MCF 10A (cell line): ENCODE measurements around the gene CNTNAP2. TPM values are rescaled to one million over a fixed set of nuclear protein-coding genes. Genes with fewer than 3 reads are reported as not detected.

Source experiments
- BruUV-seq: library from RNA; stranded (reverse); fragments of 400-500 nt; replicated peaks from 2 replicates; lab custom pipeline; 2021; lab: Mats Ljungman, UMichigan
- CTCF ChIA-PET: fragments of 300-600 bp; sonication (Branson Sonifier 250); formaldehyde crosslinking; extraction: SDS; loops from one replicate; lab custom pipeline; 2021; ENCODE audit warnings: antibody characterized with exemption, inconsistent platforms; lab: Yijun Ruan, JAX
- POLR2A ChIA-PET: fragments of 300-600, 350-650 bp; sonication (Branson Sonifier 250); formaldehyde crosslinking; extraction: SDS; loops from one replicate; lab custom pipeline; 2020; ENCODE audit warnings: antibody characterized with exemption, inconsistent platforms; lab: Yijun Ruan, JAX
- DNase-seq: peaks from one replicate; pipeline ENCODE4 v3.0.0-alpha.2; 2018; ENCODE audit not compliant: unreplicated experiment
- H3K27ac Mint-ChIP-seq: one replicate; pipeline ENCODE4 v1.8.0; 2022; ENCODE audit warnings: mild to moderate bottlenecking, low read depth, mixed read lengths; ENCODE audit not compliant: unreplicated experiment
- H3K27me3 Mint-ChIP-seq: one replicate; pipeline ENCODE4 v1.8.0; 2022; ENCODE audit warnings: mixed read lengths; ENCODE audit not compliant: insufficient read depth, unreplicated experiment
- H3K36me3 Mint-ChIP-seq: one replicate; pipeline ENCODE4 v1.8.0; 2022; ENCODE audit warnings: mild to moderate bottlenecking, moderate library complexity, mixed read lengths; ENCODE audit not compliant: insufficient read depth, unreplicated experiment
- H3K4me1 Mint-ChIP-seq: one replicate; pipeline ENCODE4 v1.8.0; 2022; ENCODE audit warnings: mixed read lengths; ENCODE audit not compliant: insufficient read depth, unreplicated experiment
- H3K4me3 Mint-ChIP-seq: one replicate; pipeline ENCODE4 v1.8.0; 2022; ENCODE audit warnings: mild to moderate bottlenecking, moderate library complexity, mixed read lengths; ENCODE audit not compliant: unreplicated experiment
- H3K9me3 Mint-ChIP-seq: one replicate; pipeline ENCODE4 v1.8.0; 2022; ENCODE audit warnings: mixed read lengths; ENCODE audit not compliant: unreplicated experiment
- intact Hi-C: fragments of 100-400 bp; cut with micrococcal nuclease; formaldehyde crosslinking; loops from 2 replicates; pipeline ENCODE4 v1.14.1; 2022
- total RNA-seq: library from RNA; stranded (reverse); gene quantifications from 2 replicates; pipeline ENCODE4 v1.2.3, GENCODE V29; 2022
- TF ChIP-seq, protein P1 (sequence below): fragments of 200-600 bp; IDR thresholded peaks from one replicate; pipeline ENCODE4 v1.8.0; 2022; ENCODE audit warnings: antibody characterized with exemption, mild to moderate bottlenecking; ENCODE audit not compliant: unreplicated experiment

CNTNAP2 gene
- total RNA-seq, 1 experiment from 2014 or later: 1.1 TPM

- CTCF ChIA-PET: interaction anchor here (0.5 kb wide), 1 partner anchor 28 kb away, joined by 3 read pairs; no protein-coding TSS in a partner anchor
- intact Hi-C loops: no loop called here
- no TSS peak for BruUV-seq
Observed at GRCh38 chr7:146575903-146576302, 459.3 kb downstream of the CNTNAP2 start.

GRCh38 chr7:146591976-146592375, 475.4 kb downstream of the CNTNAP2 start:
- H3K27me3 Mint-ChIP-seq: peaks cover 36% of the 10 kb centered on the region
- ChIA-PET POLR2A (no interaction called here), CTCF (interaction anchor here (0.7 kb wide), 1 partner anchor 306 kb away, joined by 4 read pairs; no protein-coding TSS in a partner anchor)
- intact Hi-C loops: no loop called here
- no peak overlapping the region for H3K4me3 Mint-ChIP-seq
- DNase-seq: no peak
- no peaks in the 10 kb centered on the region for H3K9me3 Mint-ChIP-seq
- TF ChIP-seq, protein P1, sequence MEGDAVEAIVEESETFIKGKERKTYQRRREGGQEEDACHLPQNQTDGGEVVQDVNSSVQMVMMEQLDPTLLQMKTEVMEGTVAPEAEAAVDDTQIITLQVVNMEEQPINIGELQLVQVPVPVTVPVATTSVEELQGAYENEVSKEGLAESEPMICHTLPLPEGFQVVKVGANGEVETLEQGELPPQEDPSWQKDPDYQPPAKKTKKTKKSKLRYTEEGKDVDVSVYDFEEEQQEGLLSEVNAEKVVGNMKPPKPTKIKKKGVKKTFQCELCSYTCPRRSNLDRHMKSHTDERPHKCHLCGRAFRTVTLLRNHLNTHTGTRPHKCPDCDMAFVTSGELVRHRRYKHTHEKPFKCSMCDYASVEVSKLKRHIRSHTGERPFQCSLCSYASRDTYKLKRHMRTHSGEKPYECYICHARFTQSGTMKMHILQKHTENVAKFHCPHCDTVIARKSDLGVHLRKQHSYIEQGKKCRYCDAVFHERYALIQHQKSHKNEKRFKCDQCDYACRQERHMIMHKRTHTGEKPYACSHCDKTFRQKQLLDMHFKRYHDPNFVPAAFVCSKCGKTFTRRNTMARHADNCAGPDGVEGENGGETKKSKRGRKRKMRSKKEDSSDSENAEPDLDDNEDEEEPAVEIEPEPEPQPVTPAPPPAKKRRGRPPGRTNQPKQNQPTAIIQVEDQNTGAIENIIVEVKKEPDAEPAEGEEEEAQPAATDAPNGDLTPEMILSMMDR: no peak
- no peaks in the 10 kb centered on the region for H3K4me1 Mint-ChIP-seq
- no peaks in the 10 kb centered on the region for H3K36me3 Mint-ChIP-seq
- no TSS peak for BruUV-seq
- H3K27ac Mint-ChIP-seq: no peak overlapping the region

More at GRCh38 chr7:146575903-146576302, 459.3 kb downstream of the CNTNAP2 start:
- no peak overlapping the region for H3K4me3 Mint-ChIP-seq
- H3K9me3 Mint-ChIP-seq: no peaks in the 10 kb centered on the region
- peaks cover 81% of the 10 kb centered on the region for H3K27me3 Mint-ChIP-seq
- POLR2A ChIA-PET: no interaction called here
- TF ChIP-seq, protein P1: no peak
- H3K4me1 Mint-ChIP-seq: no peaks in the 10 kb centered on the region
- H3K27ac Mint-ChIP-seq: no peak overlapping the region
- DNase-seq: no peak
- H3K36me3 Mint-ChIP-seq: no peaks in the 10 kb centered on the region

GRCh38 chr7:146606628-146607027, 490.0 kb downstream of the CNTNAP2 start:
- Mint-ChIP-seq H3K27ac (no peak overlapping the region), H3K9me3 (no peaks in the 10 kb centered on the region), H3K36me3 (no peaks in the 10 kb centered on the region), H3K4me1 (no peaks in the 10 kb centered on the region), H3K27me3 (no peaks in the 10 kb centered on the region), H3K4me3 (no peak overlapping the region)
- CTCF ChIA-PET: interaction anchor here (0.6 kb wide), 1 partner anchor 142 kb away, joined by 3 read pairs; no protein-coding TSS in a partner anchor
- POLR2A ChIA-PET: no interaction called here
- TF ChIP-seq, protein P1: no peak
- intact Hi-C loops: no loop called here
- no TSS peak for BruUV-seq
- no peak for DNase-seq

GRCh38 chr7:146619641-146620040, 503.0 kb downstream of the CNTNAP2 start:
- no peak for DNase-seq
- BruUV-seq: no TSS peak
- TF ChIP-seq, protein P1: no peak
- no peaks in the 10 kb centered on the region for H3K4me1 Mint-ChIP-seq
- intact Hi-C loops: no loop called here
- no peaks in the 10 kb centered on the region for H3K9me3 Mint-ChIP-seq
- H3K27ac Mint-ChIP-seq: no peak overlapping the region
- POLR2A ChIA-PET: no interaction called here
- H3K27me3 Mint-ChIP-seq: peaks cover 29% of the 10 kb centered on the region
- no peak overlapping the region for H3K4me3 Mint-ChIP-seq
- CTCF ChIA-PET: no interaction called here
- H3K36me3 Mint-ChIP-seq: no peaks in the 10 kb centered on the region
